SK-N-SH (cell line): ENCODE results near the gene ITIH2. TPM values are rescaled to one million over a fixed set of nuclear protein-coding genes. Genes with fewer than 3 reads are reported as not detected.

Source experiments
- CTCF ChIA-PET: fragments of 300-600, 350-600 bp; formaldehyde crosslinking; extraction: SDS; loops from one replicate; lab custom pipeline; 2021; lab: Yijun Ruan, JAX
- POLR2A ChIA-PET: fragments of 350-600 bp; sonication (Branson Sonifier 250); formaldehyde crosslinking; extraction: SDS; loops from one replicate; lab custom pipeline; 2020; ENCODE audit warnings: antibody characterized with exemption, inconsistent platforms; lab: Yijun Ruan, JAX
- DNase-seq: peaks from one replicate; pipeline ENCODE4 v3.0.0; 2012
- H2AFZ ChIP-seq: fragments of 200-600 bp; sonication (generic); 2 replicates; pipeline ENCODE4 v1.8.1; 2016; ENCODE audit warnings: antibody characterized with exemption, mild to moderate bottlenecking, low read depth
- H3F3A ChIP-seq: fragments of 200-600 bp; sonication (generic); replicated peaks from 2 replicates; pipeline ENCODE3; 2016; ENCODE audit warnings: antibody characterized with exemption, mild to moderate bottlenecking; ENCODE audit not compliant: insufficient read depth
- H3K27ac ChIP-seq, 2 experiments: fragments of 200-500 bp in 1 of 2; fragments of 200-600 bp in 1 of 2; sonication (Bioruptor generic) in 1 of 2; sonication (generic), shearing (Covaris generic) in 1 of 2; 2 replicates each; pipeline versions ENCODE4 v1.5.1 to v1.6.1; 2014 to 2016; ENCODE audit warnings: low read depth in 2 of 2, inconsistent platforms in 1 of 2, low read length in 1 of 2, mild to moderate bottlenecking in 1 of 2, mixed read lengths in 1 of 2
- H3K27me3 ChIP-seq: fragments of 200-600 bp; sonication (generic), shearing (Covaris generic); 2 replicates; pipeline ENCODE4 v1.6.1; 2016; ENCODE audit warnings: mixed run types; ENCODE audit not compliant: insufficient read depth
- H3K36me3 ChIP-seq, 2 experiments: fragments of 200-500 bp in 1 of 2; fragments of 200-600 bp in 1 of 2; sonication (Bioruptor generic) in 1 of 2; sonication (generic) in 1 of 2; replicated peaks in 1 of 2; 2 replicates each; pipeline versions ENCODE3 to v1.5.1; 2014 to 2016; ENCODE audit warnings: low read length in 1 of 2, mild to moderate bottlenecking in 1 of 2; ENCODE audit not compliant: insufficient read depth in 2 of 2, control insufficient read depth in 1 of 2
- H3K4me1 ChIP-seq, 2 experiments: fragments of 200-500 bp in 1 of 2; fragments of 200-600 bp in 1 of 2; sonication (Bioruptor generic) in 1 of 2; sonication (generic), shearing (Covaris generic) in 1 of 2; 2 replicates each; pipeline versions ENCODE4 v1.5.1 to v1.6.1; 2014 to 2016; ENCODE audit warnings: low read depth in 1 of 2, low read length in 1 of 2, mixed run types in 1 of 2; ENCODE audit not compliant: insufficient read depth in 2 of 2, control insufficient read depth in 1 of 2
- H3K4me2 ChIP-seq: fragments of 200-600 bp; sonication (generic), shearing (Covaris generic); 2 replicates; pipeline ENCODE4 v1.6.1; 2017; ENCODE audit warnings: mixed run types
- H3K4me3 ChIP-seq, 2 experiments: fragments of 200-500 bp in 1 of 2; fragments of 200-600 bp in 1 of 2; sonication (Bioruptor generic) in 1 of 2; sonication (generic), shearing (Covaris generic) in 1 of 2; 2 replicates each; pipeline versions ENCODE4 v1.5.1 to v1.8.1; 2014 to 2016; ENCODE audit warnings: low read depth in 2 of 2, inconsistent platforms in 1 of 2, low read length in 1 of 2, mild to moderate bottlenecking in 1 of 2, mixed read lengths in 1 of 2, moderate library complexity in 1 of 2
- H3K79me2 ChIP-seq: fragments of 200-600 bp; sonication (generic); 2 replicates; pipeline ENCODE4 v1.8.1; 2017; ENCODE audit warnings: mild to moderate bottlenecking; ENCODE audit not compliant: insufficient read depth
- H3K9ac ChIP-seq: fragments of 200-600 bp; sonication (generic); 2 replicates; pipeline ENCODE4 v1.6.1; 2017; ENCODE audit warnings: mixed run types
- H3K9me2 ChIP-seq: fragments of 200-600 bp; sonication (generic); 2 replicates; pipeline ENCODE4 v1.6.1; 2017; ENCODE audit warnings: mixed run types
- H3K9me3 ChIP-seq: fragments of 200-600 bp; sonication (generic); 2 replicates; pipeline ENCODE4 v1.6.1; 2017; ENCODE audit warnings: mixed run types, mild to moderate bottlenecking, moderate library complexity
- H4K20me1 ChIP-seq: fragments of 200-600 bp; sonication (generic); 2 replicates; pipeline ENCODE4 v1.6.1; 2017; ENCODE audit warnings: mild to moderate bottlenecking, mixed run types; ENCODE audit not compliant: insufficient read depth
- CTCF ChIP-seq: fragments of 200-600 bp; sonication (generic); IDR thresholded peaks from 2 replicates; pipeline ENCODE4 v1.6.1; 2017; ENCODE audit warnings: antibody characterized with exemption, mild to moderate bottlenecking, moderate library complexity
- FOSL2 ChIP-seq: IDR thresholded peaks from 2 replicates; pipeline ENCODE4 v1.4.0; 2012; ENCODE audit warnings: low read depth, mild to moderate bottlenecking, moderate library complexity, borderline replicate concordance
- FOXJ3 ChIP-seq: sonication (generic); formaldehyde crosslinking; IDR thresholded peaks from 2 replicates; pipeline ENCODE4 v1.5.1; 2020; ENCODE audit warnings: mild to moderate bottlenecking, missing genetic modification reagents
- FOXM1 ChIP-seq: IDR thresholded peaks from 2 replicates; pipeline ENCODE4 v1.4.0; 2012; ENCODE audit warnings: low read depth, mild to moderate bottlenecking
- GABPA ChIP-seq: IDR thresholded peaks from 2 replicates; pipeline ENCODE4 v1.4.0; 2012; ENCODE audit warnings: low read depth, mild to moderate bottlenecking
- IRF3 ChIP-seq: fragments of 150-350 bp; IDR thresholded peaks from 2 replicates; pipeline ENCODE4 v1.6.1; 2016; ENCODE audit warnings: mild to moderate bottlenecking, low read depth, low read length
- JUND ChIP-seq: IDR thresholded peaks from 2 replicates; pipeline ENCODE4 v1.4.0; 2012
- RCOR1 ChIP-seq: fragments of 150-350 bp; IDR thresholded peaks from 2 replicates; pipeline ENCODE4 v1.6.1; 2017; ENCODE audit warnings: antibody characterized with exemption, low read length
- REST ChIP-seq: IDR thresholded peaks from 2 replicates; pipeline ENCODE4 v1.6.1; 2012; ENCODE audit warnings: mild to moderate bottlenecking, low read depth, low read length, moderate library complexity
- RXRA ChIP-seq: IDR thresholded peaks from 2 replicates; pipeline ENCODE4 v1.4.0; 2012; ENCODE audit warnings: low read depth, mild to moderate bottlenecking, borderline replicate concordance
- SIN3A ChIP-seq: IDR thresholded peaks from 2 replicates; pipeline ENCODE4 v1.6.1; 2012; ENCODE audit warnings: low read depth, mild to moderate bottlenecking, low read length, moderate library complexity, borderline replicate concordance
- TAF1 ChIP-seq: IDR thresholded peaks from 2 replicates; pipeline ENCODE4 v1.6.1; 2012; ENCODE audit warnings: low read depth, mild to moderate bottlenecking, low read length, moderate library complexity, borderline replicate concordance
- USF1 ChIP-seq: IDR thresholded peaks from 2 replicates; pipeline ENCODE4 v1.4.0; 2012; ENCODE audit warnings: low read depth, borderline replicate concordance
- WGBS: methylation state at CpG from one replicate; pipeline ENCODE4 v1.1.6; 2017; ENCODE audit warnings: low lambda C conversion rate; 5-methylcytosine and 5-hydroxymethylcytosine counted together
- polyA plus RNA-seq, 3 experiments: library from polyadenylated mRNA; depleted of rRNA; stranded (reverse); fragments of >200 nt; gene quantifications; 2 replicates each; pipeline ENCODE4 v1.2.3, GENCODE V29; 2012

Gene ITIH2
- polyA plus RNA-seq, 1 of the 3 experiments (the other 2 are of a cell fraction): not detected

GRCh38 chr10:7705341-7705740 is 2.2 kb downstream of the ITIH2 start (continued):
- TF ChIP-seq CTCF (no peak), TAF1 (no peak), IRF3 (no peak), USF1 (no peak)

- H3K9me3 ChIP-seq: no peaks in the 10 kb centered on the region
- no peak overlapping the region for H3K9ac ChIP-seq
- no peaks in the 10 kb centered on the region for H3K36me3 ChIP-seq
- no peaks in the 10 kb centered on the region for H3F3A ChIP-seq
- no peak overlapping the region for H3K4me2 ChIP-seq
- WGBS: 15% methylated on average over 4 of the region's 4 CpGs
- H3K4me3 ChIP-seq: no peak overlapping the region
- H3K27ac ChIP-seq: no peak overlapping the region
- H3K9me2 ChIP-seq: no peaks in the 10 kb centered on the region
- no peaks in the 10 kb centered on the region for H3K4me1 ChIP-seq
- no peaks in the 10 kb centered on the region for H3K79me2 ChIP-seq
- DNase-seq: no peak
- H4K20me1 ChIP-seq: no peaks in the 10 kb centered on the region
- no peaks in the 10 kb centered on the region for H3K27me3 ChIP-seq
- ChIA-PET POLR2A (no interaction called here), CTCF (interaction anchor here (2.7 kb wide), 1 partner anchor 19 kb away, joined by 17 read pairs; no protein-coding TSS in a partner anchor)
- no peak for TF ChIP-seq REST
- no peak for TF ChIP-seq FOXJ3
- TF ChIP-seq JUND: no peak
- TF ChIP-seq FOSL2: no peak
- no peak for TF ChIP-seq RXRA
- no peak for TF ChIP-seq SIN3A
- no peak for TF ChIP-seq FOXM1
- TF ChIP-seq RCOR1: no peak
- TF ChIP-seq GABPA: no peak
- no peak overlapping the region for H2AFZ ChIP-seq
Measured at GRCh38 chr10:7706534-7707073, 3.5 kb downstream of the ITIH2 start.
